ENCODE results near the gene PRKAG2. TPM values are rescaled to one million over a fixed set of nuclear protein-coding genes. Genes with fewer than 3 reads are reported as not detected.

Gene PRKAG2
- polyA plus RNA-seq, 4 donors: 24.9 to 44.4 (median 28.2) TPM

DNA sequence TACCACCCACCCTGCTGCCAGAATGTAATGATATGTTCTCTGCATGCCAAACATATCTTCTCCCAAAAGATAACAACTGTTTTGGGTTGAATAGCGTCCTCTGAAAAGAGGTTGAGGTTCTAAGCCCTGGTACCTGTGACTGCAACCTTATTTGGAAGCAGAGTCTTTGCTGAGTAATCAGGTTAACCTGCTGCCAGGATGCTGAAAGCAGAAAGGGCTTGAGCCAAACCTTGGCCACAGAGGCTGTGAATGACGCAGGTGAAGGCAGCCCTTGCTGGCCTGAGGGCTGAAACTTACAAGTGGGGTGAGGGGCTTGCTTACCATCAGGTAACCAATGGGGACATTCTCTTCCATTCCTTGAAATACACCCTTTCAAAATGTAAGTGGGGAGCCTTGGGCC, 205.4 kb downstream of the PRKAG2 start:
- no peak for DNase-seq (ENCODE audit: low read depth in 4 of 4, low spot score in 2 of 4)

DNA sequence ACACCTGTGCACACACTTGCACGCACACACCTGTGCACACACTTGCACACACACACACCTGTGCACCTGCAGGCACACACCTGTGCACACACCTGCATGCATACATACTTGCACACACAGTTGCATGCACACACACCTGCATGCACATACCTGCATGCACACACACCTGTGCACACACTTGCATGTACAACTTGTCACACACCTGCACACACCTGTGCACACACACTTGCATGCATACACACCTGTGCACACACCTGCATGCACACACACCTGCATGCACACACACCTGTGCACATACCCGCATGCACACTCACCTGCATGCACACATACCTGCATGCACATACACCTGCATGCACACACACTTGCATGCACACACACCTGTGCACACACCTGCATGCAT, 207.2 kb downstream of the PRKAG2 start:
- no peak for DNase-seq (ENCODE audit: low read depth in 4 of 4, low spot score in 2 of 4)

- no peak for DNase-seq (ENCODE audit: low read depth in 4 of 4, low spot score in 2 of 4)
Measured at GRCh38 chr7:151666886-151667285, 210.0 kb downstream of the PRKAG2 start.

DNA sequence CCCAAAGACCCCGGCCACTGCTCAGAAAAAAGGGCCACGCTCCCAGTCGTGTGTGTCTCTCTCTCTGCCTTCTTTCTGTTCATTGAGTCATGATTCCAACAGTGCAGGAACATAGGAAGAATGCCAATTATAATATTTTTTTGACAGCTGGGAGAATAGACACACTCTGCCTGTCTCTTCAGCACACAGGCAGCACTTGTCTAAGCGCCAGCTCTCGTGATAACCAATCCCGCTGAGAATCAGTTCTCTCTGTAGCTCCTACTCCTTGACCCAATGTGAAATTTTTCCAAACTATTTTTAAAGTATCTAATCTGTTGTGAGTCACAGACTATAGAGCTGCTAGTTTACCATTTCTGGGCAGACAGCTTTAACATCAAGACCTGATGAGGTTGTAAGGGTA, 211.5 kb downstream of the PRKAG2 start:
- no peak for DNase-seq (ENCODE audit: low read depth in 4 of 4, low spot score in 2 of 4)

DNA sequence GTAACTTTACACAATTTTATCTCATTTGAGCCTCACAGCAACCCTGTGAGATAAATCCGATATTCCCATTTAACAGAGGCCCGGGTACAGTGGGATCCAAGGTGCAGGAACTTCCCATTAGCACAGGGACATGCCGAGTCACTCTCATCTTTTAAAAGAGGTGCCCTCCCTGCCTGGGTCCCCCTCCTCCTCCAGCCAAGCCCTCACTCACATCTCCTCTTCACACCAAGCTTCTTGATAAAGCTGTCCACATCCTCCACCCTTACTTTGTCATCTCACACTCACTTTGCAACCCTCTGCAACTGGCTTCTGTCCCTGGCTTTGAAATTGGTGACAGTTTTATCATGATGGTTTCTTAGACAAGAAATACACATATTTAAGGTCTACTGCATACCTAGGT, 212.6 kb downstream of the PRKAG2 start:
- DNase-seq (ENCODE audit: low read depth in 4 of 4, low spot score in 2 of 4): no peak

- DNase-seq (ENCODE audit: low read depth in 4 of 4, low spot score in 2 of 4): no peak
Measured at GRCh38 chr7:151663382-151664100, 213.4 kb downstream of the PRKAG2 start.

DNA sequence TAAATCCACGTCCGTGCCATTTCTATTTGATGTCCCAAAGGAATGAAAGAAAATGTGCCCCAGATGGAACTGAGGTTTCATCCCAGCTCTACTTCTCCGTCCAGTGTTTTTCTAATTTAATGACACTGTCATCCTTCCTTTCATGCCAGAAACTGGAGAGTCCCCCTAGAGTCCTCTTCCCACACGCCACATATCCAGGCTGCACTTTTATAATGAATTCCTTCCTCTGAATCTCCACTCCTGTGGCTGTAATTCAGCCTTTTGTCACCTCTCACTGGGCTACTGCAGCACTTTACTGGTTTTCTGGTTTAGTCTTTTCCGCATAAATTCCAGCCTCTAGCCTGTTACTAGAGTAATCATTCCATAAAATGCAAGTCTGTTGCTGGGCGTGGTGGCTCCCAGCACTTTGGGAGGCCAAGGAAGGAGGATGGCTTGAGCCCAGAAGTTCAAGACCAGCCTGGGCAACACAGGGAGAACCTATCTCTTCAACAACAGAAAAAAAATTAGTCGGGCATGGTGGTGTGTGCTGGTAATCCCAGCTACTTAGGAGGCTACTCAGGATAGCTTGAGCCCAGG, 214.6 kb downstream of the PRKAG2 start:
- DNase-seq (ENCODE audit: low read depth in 4 of 4, low spot score in 2 of 4): no peak

- peak in 1 of 4 donors; percentile 40 for DNase-seq (ENCODE audit: low read depth in 4 of 4, low spot score in 2 of 4)
Measured at GRCh38 chr7:151661587-151661986, 215.3 kb downstream of the PRKAG2 start.

DNA sequence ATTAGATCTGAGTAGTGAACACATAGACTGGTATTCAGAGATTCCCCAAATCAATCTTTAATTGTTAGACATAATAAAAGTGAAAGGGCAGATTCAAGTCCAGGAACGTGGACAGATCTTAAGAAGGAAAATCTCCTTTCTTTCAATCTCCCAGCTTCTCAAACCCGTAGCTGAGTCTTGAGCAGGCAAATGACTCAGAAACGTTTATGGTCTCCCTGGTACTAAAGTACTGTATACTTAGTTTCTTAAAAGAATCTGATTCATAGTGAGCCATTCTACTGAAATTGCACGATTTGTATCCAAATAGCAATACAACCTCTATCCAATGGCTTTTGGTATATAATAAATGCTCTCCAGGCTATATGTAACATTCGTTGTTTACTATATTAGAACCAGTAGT, 216.8 kb downstream of the PRKAG2 start:
- DNase-seq (ENCODE audit: low read depth in 4 of 4, low spot score in 2 of 4): no peak

DNA sequence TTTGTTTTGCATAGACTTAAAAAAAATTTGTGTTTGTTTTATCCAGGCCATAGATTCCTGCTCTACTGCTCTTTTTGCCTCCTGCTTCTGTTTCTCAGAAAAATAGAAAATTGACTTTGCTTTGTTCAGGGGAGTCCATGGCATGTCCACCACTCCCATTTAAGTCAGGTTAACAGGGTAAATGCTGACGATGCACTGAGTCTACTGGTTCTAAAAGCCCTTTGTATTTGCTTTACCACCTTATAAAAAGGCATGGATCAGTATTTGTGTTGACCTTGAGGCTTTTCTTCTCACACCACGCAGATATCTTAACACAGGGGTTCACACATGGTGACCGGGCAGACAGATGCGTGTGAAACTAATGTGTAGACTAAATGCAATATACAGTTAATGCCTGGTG, 217.7 kb downstream of the PRKAG2 start:
- no peak for DNase-seq (ENCODE audit: low read depth in 4 of 4, low spot score in 2 of 4)

DNA sequence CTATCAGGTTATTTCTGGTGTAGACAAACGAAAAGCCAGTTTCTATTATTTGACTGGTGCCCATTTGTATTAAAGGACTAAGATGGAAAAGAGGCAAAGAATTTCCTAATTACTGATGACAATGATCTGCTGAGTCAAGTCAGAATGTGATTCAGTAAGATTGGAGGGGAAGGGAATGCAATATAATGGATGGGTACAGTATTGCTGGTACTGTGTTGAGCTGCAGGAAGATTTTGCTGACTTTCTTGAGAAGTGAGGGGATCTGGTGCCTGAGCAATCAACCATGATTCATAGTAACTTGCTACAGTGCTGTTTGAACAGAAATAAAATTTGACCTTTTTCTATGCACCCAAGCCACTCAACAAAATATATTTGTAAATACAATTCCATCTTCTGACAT, 218.1 kb downstream of the PRKAG2 start:
- no peak for DNase-seq (ENCODE audit: low read depth in 4 of 4, low spot score in 2 of 4)

DNA sequence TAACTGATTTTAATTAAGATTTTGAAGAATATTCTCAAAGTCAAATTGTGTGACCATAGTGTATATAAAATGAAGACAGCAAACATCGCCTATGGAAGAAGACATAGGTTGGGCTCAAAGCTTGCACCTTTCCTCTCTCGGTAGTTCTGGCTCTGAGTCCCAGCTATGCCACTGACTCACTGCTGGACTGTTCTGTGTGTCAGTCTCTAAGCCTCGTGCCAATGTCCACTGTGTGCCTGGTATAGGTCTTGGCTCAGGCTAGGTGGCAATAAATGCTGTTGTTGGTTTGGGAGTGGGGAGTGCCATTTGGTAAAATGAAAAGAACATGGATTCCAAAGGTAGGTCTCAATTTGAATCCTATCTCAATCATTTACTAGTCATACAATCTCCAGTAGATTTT, 219.7 kb downstream of the PRKAG2 start:
- DNase-seq (ENCODE audit: low read depth in 4 of 4, low spot score in 2 of 4): no peak

- no peak for DNase-seq (ENCODE audit: low read depth in 4 of 4, low spot score in 2 of 4)
Measured at GRCh38 chr7:151655555-151655954, 221.4 kb downstream of the PRKAG2 start.

- DNase-seq (ENCODE audit: low read depth in 4 of 4, low spot score in 2 of 4): no peak
Measured at GRCh38 chr7:151652111-151652510, 224.8 kb downstream of the PRKAG2 start.

GRCh38 chr7:151650161-151650560, 226.8 kb downstream of the PRKAG2 start:
- no peak for DNase-seq (ENCODE audit: low read depth in 4 of 4, low spot score in 2 of 4)

DNA sequence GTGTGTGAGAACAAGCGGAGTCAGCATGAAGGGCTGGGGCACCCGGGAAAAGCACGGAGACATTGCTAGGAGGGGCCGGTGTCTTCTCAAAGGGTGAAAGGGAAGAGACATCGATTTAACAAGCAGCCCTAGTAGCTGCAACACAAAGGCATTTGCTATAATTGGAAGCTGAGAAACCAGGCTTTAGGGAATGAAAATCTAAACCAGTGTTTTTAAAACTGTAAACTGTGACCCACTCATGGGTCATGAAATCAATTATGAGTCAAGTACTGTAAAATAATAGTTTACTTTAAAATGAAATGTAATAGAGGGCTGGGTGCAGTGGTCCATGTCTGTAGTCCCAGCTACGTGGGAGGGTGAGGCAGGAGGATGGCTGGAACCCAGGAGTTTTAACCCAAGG, 228.5 kb downstream of the PRKAG2 start:
- no peak for DNase-seq (ENCODE audit: low read depth in 4 of 4, low spot score in 2 of 4)

GRCh38 chr7:151647874-151648273, 229.0 kb downstream of the PRKAG2 start:
- no peak for DNase-seq (ENCODE audit: low read depth in 4 of 4, low spot score in 2 of 4)

GRCh38 chr7:151647006-151647405, 229.9 kb downstream of the PRKAG2 start:
- no peak for DNase-seq (ENCODE audit: low read depth in 4 of 4, low spot score in 2 of 4)

GRCh38 chr7:151645311-151645710, 231.6 kb downstream of the PRKAG2 start:
- no peak for DNase-seq (ENCODE audit: low read depth in 4 of 4, low spot score in 2 of 4)

- no peak for DNase-seq (ENCODE audit: low read depth in 4 of 4, low spot score in 2 of 4)
Measured at GRCh38 chr7:151644554-151644953, 232.4 kb downstream of the PRKAG2 start.

GRCh38 chr7:151642746-151643145, 234.2 kb downstream of the PRKAG2 start:
- no peak for DNase-seq (ENCODE audit: low read depth in 4 of 4, low spot score in 2 of 4)

GRCh38 chr7:151641587-151641986, 235.3 kb downstream of the PRKAG2 start:
- no peak for DNase-seq (ENCODE audit: low read depth in 4 of 4, low spot score in 2 of 4)

Data from left renal cortex interstitium (tissue), 4 donors.